ENCODE results near the gene ACOX3. TPM values are rescaled to one million over a fixed set of nuclear protein-coding genes. Genes with fewer than 3 reads are reported as not detected.

The ACOX3 gene
- total and polyA plus RNA-seq, 10 of the 15 experiments (the other 5 are each of a cell fraction or from before 2014, with no cell fraction given): 2.0 to 24.5 (median 14.0) TPM

GRCh38 chr4:8433136-8433535 is 7.4 kb downstream of the ACOX3 start:
- H3K27me3 ChIP-seq (replicated peaks in 1 of 2; ENCODE audit: control insufficient read depth in 2 of 2, insufficient read depth in 2 of 2, low read length in 1 of 2): no peaks in the 10 kb centered on the region
- H3K4me3 ChIP-seq: no peak overlapping the region
- WGBS (ENCODE audit: insufficient coverage, insufficient replicate concordance, low lambda C conversion rate, missing lambda C conversion rate): 83% methylated on average over 5 of the region's 5 CpGs
- POLR2A ChIA-PET: no interaction called here
- ATAC-seq: no peak
- FAIRE-seq: no peak
- in situ Hi-C loops (cut with MboI): no loop called here
- no peak overlapping the region for H3K9ac ChIP-seq (ENCODE audit: control insufficient read depth, insufficient read depth, low read length)
- H4K20me1 ChIP-seq (ENCODE audit: control insufficient read depth, insufficient read depth): no peaks in the 10 kb centered on the region
- no peaks in the 10 kb centered on the region for H3K9me3 ChIP-seq (replicated peaks; ENCODE audit: control insufficient read depth, insufficient read depth, low read length)
- SMC1A ChIA-PET (ENCODE audit: uncharacterized antibody, unreplicated experiment): interaction anchor here (1.5 kb wide), 1 partner anchor 13 kb away, joined by 4 read pairs; no protein-coding TSS in a partner anchor
- no peak overlapping the region for H3K27ac ChIP-seq (ENCODE audit: control insufficient read depth, insufficient read depth)
- no peak overlapping the region for H2AFZ ChIP-seq (ENCODE audit: control insufficient read depth, low read depth, low read length)
- no TSS peak for BruUV-seq (replicated peaks)
- RAD21 ChIA-PET (ENCODE audit: unreplicated experiment): no interaction called here
- intact Hi-C loops (cut with micrococcal nuclease; ENCODE audit: unreplicated experiment): no loop called here
- H3K4me2 ChIP-seq (ENCODE audit: control insufficient read depth, insufficient read depth): no peak overlapping the region
- CTCF ChIA-PET: no interaction called here
- H3K4me1 ChIP-seq (ENCODE audit: control insufficient read depth, insufficient read depth, low read length): peaks cover 8% of the 10 kb centered on the region
- DNase-seq (ENCODE audit: low read depth, low spot score): no peak
- H3K79me2 ChIP-seq (ENCODE audit: control insufficient read depth, insufficient read depth, low read length): peaks cover 14% of the 10 kb centered on the region
- H3K36me3 ChIP-seq (ENCODE audit: control insufficient read depth in 2 of 2, insufficient read depth in 2 of 2, low read length in 1 of 2): no peaks in the 10 kb centered on the region; a peak in 1 of 4 replicates
- TF ChIP-seq BHLHE40 (IDR thresholded peaks at IDR 0.05; ENCODE audit: borderline replicate concordance in 1 of 2, low read depth in 2 of 2, low read length in 1 of 2) (no peak), ZBTB33 (IDR thresholded peaks at IDR 0.05) (no peak), MTA3 (IDR thresholded peaks at IDR 0.05; ENCODE audit: borderline replicate concordance, low read length) (no peak), PAX8 (IDR thresholded peaks at IDR 0.05) (no peak), CHD4 (IDR thresholded peaks at IDR 0.05) (no peak), NKRF (conservative IDR thresholded peaks at IDR 0.05) (no peak), CBX5 (IDR thresholded peaks at IDR 0.05; ENCODE audit: low read depth) (no peak), NR2F1 (conservative IDR thresholded peaks at IDR 0.05) (no peak), ZZZ3 (IDR thresholded peaks at IDR 0.05; ENCODE audit: control insufficient read depth, insufficient read length, low read depth) (no peak), E4F1 (IDR thresholded peaks at IDR 0.05; ENCODE audit: borderline replicate concordance, partially characterized antibody) (no peak), ZNF207 (IDR thresholded peaks at IDR 0.05; ENCODE audit: borderline replicate concordance) (no peak), ZNF592 (IDR thresholded peaks at IDR 0.05) (no peak)
